GM18520 (cell line): Measurements from ENCODE around the gene TOGARAM1.

Source experiments
- ATAC-seq: cut with Tn5 transposase; IDR thresholded peaks from one replicate; pipeline ENCODE4 v1.9.1; 2021; ENCODE audit not compliant: unreplicated experiment

TOGARAM1 gene

GRCh38 chr14:44962334-44963043 lies 499 bp downstream of the TOGARAM1 start:
- ATAC-seq: peak; percentile 6

GRCh38 chr14:44963044-44963528 lies 1.1 kb downstream of the TOGARAM1 start:
- no peak for ATAC-seq

- ATAC-seq: no peak
Measured at GRCh38 chr14:44963775-44964380, 1.9 kb downstream of the TOGARAM1 start.

GRCh38 chr14:44966601-44967336 lies 4.8 kb downstream of the TOGARAM1 start:
- ATAC-seq: no peak

GRCh38 chr14:44968714-44969113 lies 6.7 kb downstream of the TOGARAM1 start:
- ATAC-seq: no peak

- no peak for ATAC-seq
Measured at GRCh38 chr14:44970907-44971306, 8.9 kb downstream of the TOGARAM1 start.

- ATAC-seq: no peak
Measured at GRCh38 chr14:44971459-44971858, 9.5 kb downstream of the TOGARAM1 start.

GRCh38 chr14:44979273-44979672 lies 17.3 kb downstream of the TOGARAM1 start:
- no peak for ATAC-seq

- no peak for ATAC-seq
Measured at GRCh38 chr14:44979740-44980356, 17.9 kb downstream of the TOGARAM1 start.

GRCh38 chr14:44981198-44981597 lies 19.2 kb downstream of the TOGARAM1 start:
- no peak for ATAC-seq

- ATAC-seq: no peak
Measured at GRCh38 chr14:44982594-44982993, 20.6 kb downstream of the TOGARAM1 start.

- no peak for ATAC-seq
Measured at GRCh38 chr14:44988694-44989093, 26.7 kb downstream of the TOGARAM1 start.

GRCh38 chr14:44989497-44990440 lies 27.8 kb downstream of the TOGARAM1 start:
- ATAC-seq: no peak

GRCh38 chr14:44990533-44990932 lies 28.5 kb downstream of the TOGARAM1 start:
- ATAC-seq: no peak

- no peak for ATAC-seq
Measured at GRCh38 chr14:44995196-44995595, 33.2 kb downstream of the TOGARAM1 start.

- ATAC-seq: no peak
Measured at GRCh38 chr14:44995770-44996294, 33.8 kb downstream of the TOGARAM1 start.

GRCh38 chr14:45003924-45004323 lies 41.9 kb downstream of the TOGARAM1 start:
- ATAC-seq: no peak

- ATAC-seq: no peak
Measured at GRCh38 chr14:45015133-45015532, 53.1 kb downstream of the TOGARAM1 start.

- peak; percentile 51 for ATAC-seq
Measured at GRCh38 chr14:45028107-45028626, 66.2 kb downstream of the TOGARAM1 start.

- no peak for ATAC-seq
Measured at GRCh38 chr14:45034730-45035129, 72.7 kb downstream of the TOGARAM1 start.
